Right atrium auricular region (tissue), 2 donors: ENCODE measurements around the gene FKBP5. TPM values are rescaled to one million over a fixed set of nuclear protein-coding genes. Genes with fewer than 3 reads are reported as not detected.

Source experiments
- DNase-seq: peaks from one replicate; pipeline ENCODE4 v3.0.0-alpha.2; 2019; ENCODE audit warnings: low spot score
- H3K27ac ChIP-seq, 2 donors: fragments of 200-600 bp; sonication (generic); 1 replicate in 1 of 2; 2 replicates in 1 of 2; pipeline ENCODE4 v1.5.1; 2016 to 2019
- H3K27me3 ChIP-seq, 2 donors: fragments of 200-600 bp; sonication (generic); one replicate each; pipeline versions ENCODE4 v1.5.1 to v1.6.0; 2017 to 2019
- H3K36me3 ChIP-seq: fragments of 200-600 bp; sonication (generic); one replicate; pipeline ENCODE4 v1.5.1; 2016
- H3K4me1 ChIP-seq, 2 donors: fragments of 200-600 bp; sonication (generic); one replicate each; pipeline versions ENCODE4 v1.5.1 to v1.6.0; 2017 to 2019
- H3K4me3 ChIP-seq, 2 donors: fragments of 200-600 bp; sonication (generic); 1 replicate in 1 of 2; 2 replicates in 1 of 2; pipeline ENCODE4 v1.5.1; 2017 to 2019; ENCODE audit warnings: mild to moderate bottlenecking in 1 of 2, moderate library complexity in 1 of 2
- H3K9me3 ChIP-seq, 2 donors: fragments of 200-600 bp; sonication (generic); one replicate each; pipeline ENCODE4 v1.5.1; 2019
- CTCF ChIP-seq, 2 donors: fragments of 200-600 bp; sonication (generic); IDR thresholded peaks; one replicate each; pipeline ENCODE4 v1.5.1; 2019; ENCODE audit warnings: antibody characterized with exemption in 2 of 2
- total RNA-seq, 2 donors: library from RNA; depleted of rRNA; stranded (reverse); fragments of >200 nt; gene quantifications; one replicate each; pipeline ENCODE4 v1.1.0, GENCODE V29; 2016

FKBP5 gene
- total RNA-seq, 2 donors from 2014 or later: 135 TPM

GRCh38 chr6:35587167-35587566 lies 101.5 kb downstream of the FKBP5 start:
- Histone ChIP-seq H3K27me3 (no peaks in the 10 kb centered on the region), H3K4me1 (peaks cover 0 to 77% of the 10 kb centered on the region in 2 donors), H3K27ac (peak overlapping the region; percentile 87 to 90), H3K4me3 (no peak overlapping the region), H3K36me3 (peaks cover 74% of the 10 kb centered on the region), H3K9me3 (no peaks in the 10 kb centered on the region)
- no peak for TF ChIP-seq CTCF (IDR thresholded peaks at IDR 0.05)
- no peak for DNase-seq

- Histone ChIP-seq H3K27me3 (no peaks in the 10 kb centered on the region), H3K4me3 (no peak overlapping the region), H3K9me3 (no peaks in the 10 kb centered on the region), H3K36me3 (peaks cover 76% of the 10 kb centered on the region), H3K4me1 (peaks cover 0 to 76% of the 10 kb centered on the region in 2 donors), H3K27ac (peak overlapping the region; percentile 87 to 90)
- DNase-seq: no peak
- TF ChIP-seq CTCF (IDR thresholded peaks at IDR 0.05): no peak
Measured at GRCh38 chr6:35586542-35586941, 102.2 kb downstream of the FKBP5 start.

GRCh38 chr6:35585658-35586057 lies 103.1 kb downstream of the FKBP5 start:
- Histone ChIP-seq H3K4me3 (no peak overlapping the region), H3K27ac (peak overlapping the region; percentile 44 to 87), H3K36me3 (peaks cover 84% of the 10 kb centered on the region), H3K27me3 (no peaks in the 10 kb centered on the region), H3K9me3 (no peaks in the 10 kb centered on the region), H3K4me1 (peaks cover 0 to 67% of the 10 kb centered on the region in 2 donors)
- TF ChIP-seq CTCF (IDR thresholded peaks at IDR 0.05): no peak
- DNase-seq: no peak

GRCh38 chr6:35583893-35584688 lies 104.6 kb downstream of the FKBP5 start:
- peaks cover 85% of the 10 kb centered on the region for H3K36me3 ChIP-seq
- DNase-seq: no peak
- H3K9me3 ChIP-seq: no peaks in the 10 kb centered on the region
- no peak overlapping the region for H3K4me3 ChIP-seq
- peak overlapping the region; percentile 55 to 87 for H3K27ac ChIP-seq
- peak; percentile 65 to 84 for TF ChIP-seq CTCF (IDR thresholded peaks at IDR 0.05)
- H3K4me1 ChIP-seq: peaks cover 0 to 52% of the 10 kb centered on the region in 2 donors
- H3K27me3 ChIP-seq: no peaks in the 10 kb centered on the region

- H3K27me3 ChIP-seq: no peaks in the 10 kb centered on the region
- H3K36me3 ChIP-seq: peaks cover 85% of the 10 kb centered on the region
- H3K4me1 ChIP-seq: peaks cover 0 to 39% of the 10 kb centered on the region in 2 donors
- DNase-seq: no peak
- no peaks in the 10 kb centered on the region for H3K9me3 ChIP-seq
- no peak overlapping the region for H3K4me3 ChIP-seq
- TF ChIP-seq CTCF (IDR thresholded peaks at IDR 0.05): no peak
- H3K27ac ChIP-seq: peak overlapping the region; percentile 37 to 41
Measured at GRCh38 chr6:35582315-35582714, 106.4 kb downstream of the FKBP5 start.
